HUES48 (cell line): ENCODE measurements around the gene UHMK1.
A peak's percentile ranks its signal among the peaks of the same experiment; 100 is the strongest.

Experiments used
- H3K27ac ChIP-seq: one replicate; pipeline ENCODE4 v1.7.0; 2013; ENCODE audit warnings: low read depth, low read length, inconsistent platforms
- H3K27me3 ChIP-seq: 2 replicates; pipeline ENCODE4 v1.6.1; 2013; ENCODE audit warnings: mild to moderate bottlenecking, low read length; ENCODE audit not compliant: control insufficient read depth, insufficient read depth
- H3K36me3 ChIP-seq: 2 replicates; pipeline ENCODE4 v1.6.1; 2013; ENCODE audit warnings: low read length; ENCODE audit not compliant: control insufficient read depth, insufficient read depth
- H3K4me1 ChIP-seq: 2 replicates; pipeline ENCODE4 v1.6.1; 2013; ENCODE audit warnings: mild to moderate bottlenecking, low read length; ENCODE audit not compliant: control insufficient read depth, insufficient read depth
- H3K4me3 ChIP-seq: 2 replicates; pipeline ENCODE4 v1.5.1; 2013; ENCODE audit warnings: mild to moderate bottlenecking, low read depth, low read length
- H3K9ac ChIP-seq: 2 replicates; pipeline ENCODE4 v1.6.1; 2013; ENCODE audit warnings: mild to moderate bottlenecking, low read depth, low read length, moderate library complexity
- H3K9me3 ChIP-seq: 2 replicates; pipeline ENCODE4 v1.6.1; 2013; ENCODE audit warnings: low read length; ENCODE audit not compliant: control insufficient read depth, insufficient read depth

The UHMK1 gene

GRCh38 chr1:162551969-162552683 lies 54.5 kb downstream of the UHMK1 start:
- H3K27me3 ChIP-seq: no peaks in the 10 kb centered on the region
- no peak overlapping the region for H3K4me3 ChIP-seq
- H3K27ac ChIP-seq: no peak overlapping the region
- H3K4me1 ChIP-seq: no peaks in the 10 kb centered on the region; the same call in 1 of the 2 replicates
- no peaks in the 10 kb centered on the region for H3K9me3 ChIP-seq
- H3K36me3 ChIP-seq: no peaks in the 10 kb centered on the region
- H3K9ac ChIP-seq: no peak overlapping the region

- Histone ChIP-seq H3K4me1 (no peaks in the 10 kb centered on the region; the same call in 1 of the 2 replicates), H3K9ac (no peak overlapping the region), H3K4me3 (no peak overlapping the region), H3K36me3 (no peaks in the 10 kb centered on the region), H3K27me3 (no peaks in the 10 kb centered on the region), H3K27ac (no peak overlapping the region), H3K9me3 (no peaks in the 10 kb centered on the region)
These were observed 55.1 kb downstream of the UHMK1 start for GRCh38 chr1:162552684-162553252.

- Histone ChIP-seq H3K4me1 (no peaks in the 10 kb centered on the region; the same call in 1 of the 2 replicates), H3K27ac (no peak overlapping the region), H3K9me3 (no peaks in the 10 kb centered on the region), H3K27me3 (no peaks in the 10 kb centered on the region), H3K4me3 (no peak overlapping the region), H3K9ac (no peak overlapping the region), H3K36me3 (no peaks in the 10 kb centered on the region)
These were observed 56.6 kb downstream of the UHMK1 start for GRCh38 chr1:162554258-162554657.

GRCh38 chr1:162557536-162557935 lies 59.9 kb downstream of the UHMK1 start:
- Histone ChIP-seq H3K4me1 (peaks cover 11% of the 10 kb centered on the region), H3K36me3 (no peaks in the 10 kb centered on the region), H3K4me3 (no peak overlapping the region), H3K9me3 (no peaks in the 10 kb centered on the region), H3K27me3 (peaks cover 7% of the 10 kb centered on the region), H3K27ac (no peak overlapping the region), H3K9ac (no peak overlapping the region)

GRCh38 chr1:162560303-162561036 lies 62.9 kb downstream of the UHMK1 start:
- H3K27ac ChIP-seq: peak overlapping the region; percentile 80
- no peaks in the 10 kb centered on the region for H3K9me3 ChIP-seq

GRCh38 chr1:162561037-162561615 lies 63.5 kb downstream of the UHMK1 start:
- H3K9ac ChIP-seq: peak overlapping the region; percentile 67
- H3K9me3 ChIP-seq: no peaks in the 10 kb centered on the region
- peaks cover 2% of the 10 kb centered on the region for H3K36me3 ChIP-seq
- H3K27me3 ChIP-seq: peaks cover 8% of the 10 kb centered on the region
- peak overlapping the region; percentile 82 for H3K4me3 ChIP-seq
- peaks cover 11% of the 10 kb centered on the region for H3K4me1 ChIP-seq
- peak overlapping the region; percentile 80 for H3K27ac ChIP-seq

More at GRCh38 chr1:162560303-162561036, 62.9 kb downstream of the UHMK1 start:
- peak overlapping the region; percentile 67 for H3K9ac ChIP-seq
- H3K4me3 ChIP-seq: peak overlapping the region; percentile 82
- peaks cover 11% of the 10 kb centered on the region for H3K4me1 ChIP-seq
- no peaks in the 10 kb centered on the region for H3K36me3 ChIP-seq
- peaks cover 8% of the 10 kb centered on the region for H3K27me3 ChIP-seq

- Histone ChIP-seq H3K9ac (peak within 1 kb of the TSS; percentile 67), H3K27ac (peak within 1 kb of the TSS; percentile 80), H3K27me3 (peaks cover 8% of the 10 kb centered on the region), H3K4me1 (peaks cover 11% of the 10 kb centered on the region), H3K36me3 (peaks cover 6% of the 10 kb centered on the region), H3K9me3 (no peaks in the 10 kb centered on the region), H3K4me3 (peak within 1 kb of the TSS; percentile 82)
These were observed 64.2 kb downstream of the UHMK1 start, which contains the start of gene UAP1 for GRCh38 chr1:162561616-162562469. TSS of gene UAP1 (plus strand) at chr1:162561722. CDS start at chr1:162566069, 4,347 bp downstream.

- H3K9me3 ChIP-seq: no peaks in the 10 kb centered on the region
- no peak overlapping the region for H3K9ac ChIP-seq
- H3K27ac ChIP-seq: no peak overlapping the region
- H3K36me3 ChIP-seq: peaks cover 12% of the 10 kb centered on the region
- H3K4me3 ChIP-seq: peak overlapping the region; percentile 82
- H3K27me3 ChIP-seq: peaks cover 8% of the 10 kb centered on the region
- peaks cover 11% of the 10 kb centered on the region for H3K4me1 ChIP-seq
These were observed 64.8 kb downstream of the UHMK1 start for GRCh38 chr1:162562470-162562828.

GRCh38 chr1:162564762-162565218 lies 67.2 kb downstream of the UHMK1 start:
- H3K27me3 ChIP-seq: peaks cover 8% of the 10 kb centered on the region
- H3K4me3 ChIP-seq: no peak overlapping the region
- no peaks in the 10 kb centered on the region for H3K9me3 ChIP-seq
- H3K9ac ChIP-seq: no peak overlapping the region
- peaks cover 13% of the 10 kb centered on the region for H3K36me3 ChIP-seq
- H3K4me1 ChIP-seq: peaks cover 11% of the 10 kb centered on the region
- H3K27ac ChIP-seq: no peak overlapping the region

GRCh38 chr1:162565460-162565859 lies 67.8 kb downstream of the UHMK1 start:
- H3K36me3 ChIP-seq: peaks cover 13% of the 10 kb centered on the region
- no peak overlapping the region for H3K4me3 ChIP-seq

More at GRCh38 chr1:162565460-162565859, 67.8 kb downstream of the UHMK1 start:
- H3K9ac ChIP-seq: no peak overlapping the region
- H3K27me3 ChIP-seq: peaks cover 8% of the 10 kb centered on the region
- H3K27ac ChIP-seq: no peak overlapping the region
- peaks cover 7% of the 10 kb centered on the region for H3K4me1 ChIP-seq
- H3K9me3 ChIP-seq: no peaks in the 10 kb centered on the region
